Stimulated activated CD8-positive, alpha-beta memory T cell treated with anti-CD3 and anti-CD28 coated beads, Interleukin-4, amount 100 ng/mL, for 1 hour (primary cell): ENCODE measurements around the gene CAP2.

ENCODE experiments used
- DNase-seq, 2 donors: peaks; one replicate each; pipeline ENCODE4 v3.0.0-alpha.2; 2020; ENCODE audit warnings: low read depth in 2 of 2, low spot score in 1 of 2

Gene CAP2, protein sequence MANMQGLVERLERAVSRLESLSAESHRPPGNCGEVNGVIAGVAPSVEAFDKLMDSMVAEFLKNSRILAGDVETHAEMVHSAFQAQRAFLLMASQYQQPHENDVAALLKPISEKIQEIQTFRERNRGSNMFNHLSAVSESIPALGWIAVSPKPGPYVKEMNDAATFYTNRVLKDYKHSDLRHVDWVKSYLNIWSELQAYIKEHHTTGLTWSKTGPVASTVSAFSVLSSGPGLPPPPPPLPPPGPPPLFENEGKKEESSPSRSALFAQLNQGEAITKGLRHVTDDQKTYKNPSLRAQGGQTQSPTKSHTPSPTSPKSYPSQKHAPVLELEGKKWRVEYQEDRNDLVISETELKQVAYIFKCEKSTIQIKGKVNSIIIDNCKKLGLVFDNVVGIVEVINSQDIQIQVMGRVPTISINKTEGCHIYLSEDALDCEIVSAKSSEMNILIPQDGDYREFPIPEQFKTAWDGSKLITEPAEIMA

DNA sequence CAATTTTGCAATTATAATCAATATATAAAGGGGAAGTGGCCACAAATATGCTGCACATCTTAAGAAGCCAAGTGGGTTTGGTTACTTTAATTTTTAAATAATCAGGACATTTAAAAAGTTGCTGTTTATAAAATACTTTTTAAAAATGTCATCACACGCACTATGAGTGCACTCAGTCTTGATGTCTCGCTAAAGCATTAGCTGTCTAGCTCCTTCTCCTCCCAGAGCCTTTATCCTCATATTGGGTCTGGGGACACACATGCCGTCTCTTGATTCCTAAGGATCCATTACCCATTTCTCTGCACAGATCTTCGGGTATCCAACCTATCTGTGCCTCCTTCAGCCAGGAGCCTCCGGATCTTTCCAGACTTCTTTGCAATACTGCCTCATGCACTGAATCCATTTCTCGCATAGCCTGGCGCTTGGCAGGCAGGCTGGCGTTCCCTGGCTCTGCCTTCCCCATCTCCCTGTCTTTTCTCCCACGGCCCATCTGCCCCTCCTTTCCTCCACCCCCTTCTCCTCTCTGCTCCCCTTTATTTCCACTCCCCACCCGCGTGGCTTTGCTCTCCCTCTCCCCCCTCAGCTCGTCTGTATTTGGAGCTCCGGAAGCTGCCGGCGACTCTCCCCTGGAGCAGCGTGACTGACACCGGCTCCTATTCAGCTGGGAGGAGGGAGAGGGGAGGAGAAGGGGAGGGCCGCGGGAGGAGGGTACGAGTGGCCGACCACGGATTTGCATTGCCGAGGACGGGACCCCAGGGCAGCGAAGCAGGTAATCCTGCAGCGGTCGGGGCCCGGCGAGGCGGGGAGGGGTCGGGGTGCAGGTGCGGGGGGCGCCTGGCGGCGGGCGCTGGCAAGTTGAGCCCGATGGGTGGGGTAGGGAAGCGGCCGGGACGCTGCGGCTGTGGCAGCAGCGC, at the start of gene CAP2:
Gene CAP2, plus strand, starts transcription at position 618 of the 914 bp plus-strand sequence. CDS start 27,961 bp downstream, outside the sequence.
- DNase-seq = no peak

DNA sequence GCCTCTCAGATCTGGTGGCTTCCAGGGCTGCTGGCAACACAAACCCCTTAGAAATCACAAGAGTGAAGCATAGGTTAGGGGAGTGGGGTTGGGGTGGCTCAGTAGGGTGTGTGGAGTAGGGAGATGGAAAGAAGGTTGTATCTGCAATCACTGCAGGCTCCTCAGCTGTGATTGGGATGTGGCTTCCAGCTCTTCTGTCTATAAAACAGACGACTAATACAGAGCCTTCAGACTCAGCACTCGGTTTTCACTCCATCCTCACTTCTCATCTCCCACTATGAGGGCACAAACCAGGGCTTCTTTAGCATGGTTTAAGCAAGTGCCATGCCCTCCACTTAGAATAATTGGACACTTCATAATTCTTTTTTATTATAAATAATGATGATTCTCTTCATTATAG, 46.4 kb upstream of the CAP2 start:
- no peak for DNase-seq

DNA sequence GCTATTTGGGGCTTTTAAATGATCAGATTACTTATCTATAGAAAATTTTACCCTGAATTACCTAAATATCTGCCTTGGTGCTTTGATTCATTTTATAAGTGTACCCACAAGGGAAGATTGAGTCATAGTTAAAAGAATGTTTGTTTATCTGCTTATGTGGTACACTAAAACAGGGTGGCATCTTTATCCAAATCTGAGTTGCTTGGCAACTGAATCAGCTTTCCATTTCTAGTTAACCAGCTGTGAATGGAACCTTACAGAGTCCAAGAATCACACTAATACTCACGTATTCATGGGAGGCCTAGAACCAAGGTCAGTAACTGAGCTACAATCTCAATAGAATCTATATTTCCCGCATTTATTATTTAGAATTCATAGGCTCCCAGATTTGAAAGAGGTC, 44.0 kb upstream of the CAP2 start:
- DNase-seq = no peak

DNA sequence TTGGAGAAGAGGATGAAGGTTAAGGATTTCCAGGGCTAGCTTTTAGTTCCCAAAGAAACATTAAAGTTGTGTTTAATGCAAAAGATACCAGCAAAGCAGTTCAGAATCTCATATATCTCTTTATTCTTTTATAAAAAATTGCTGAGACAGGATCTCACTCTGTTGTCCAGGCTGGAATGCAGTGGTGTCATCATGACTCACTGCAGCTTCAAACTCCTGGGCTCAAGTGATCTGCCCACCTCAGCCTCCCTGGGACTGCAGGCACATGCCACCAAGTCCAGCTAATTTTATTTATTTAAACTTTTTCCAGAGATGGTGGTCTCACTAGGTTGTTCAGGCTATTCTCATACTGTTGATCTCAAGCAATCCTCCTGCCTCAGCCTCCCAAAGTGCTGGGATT, 41.1 kb upstream of the CAP2 start:
- DNase-seq = no peak

DNA sequence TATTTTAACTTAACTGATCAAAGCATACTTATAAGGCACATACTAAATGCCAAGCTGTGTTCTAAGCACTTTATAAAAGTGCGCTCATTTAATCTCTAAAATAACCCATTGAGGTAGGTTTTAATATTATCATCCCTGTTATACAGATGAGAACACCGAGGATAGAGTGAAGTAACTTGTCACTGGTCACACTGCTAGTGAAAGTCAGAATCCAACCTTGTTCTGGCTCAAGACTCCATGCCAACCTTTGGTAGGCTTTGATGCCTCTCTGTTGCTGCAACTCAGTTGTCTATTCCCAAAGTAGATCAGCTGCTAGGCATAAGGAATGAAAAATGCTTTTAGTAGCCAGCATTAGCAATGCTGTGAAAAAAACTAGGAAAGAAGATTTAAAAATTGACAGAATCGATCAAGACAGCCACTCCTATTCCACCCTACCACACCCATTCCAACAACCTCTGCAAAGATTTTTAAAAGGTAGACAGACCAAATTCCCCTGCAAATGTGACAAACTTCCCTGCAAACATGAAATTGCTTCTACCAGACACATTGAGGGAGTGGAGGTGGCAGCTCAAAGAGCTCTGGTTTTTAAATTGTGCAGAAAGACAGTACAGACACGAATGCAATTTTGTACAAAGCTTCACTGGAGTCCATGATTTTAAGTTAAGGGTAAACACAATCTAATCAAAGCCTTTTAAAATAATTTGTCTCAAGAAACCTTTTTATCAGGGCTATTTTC, 39.8 kb upstream of the CAP2 start:
- no peak for DNase-seq

DNA sequence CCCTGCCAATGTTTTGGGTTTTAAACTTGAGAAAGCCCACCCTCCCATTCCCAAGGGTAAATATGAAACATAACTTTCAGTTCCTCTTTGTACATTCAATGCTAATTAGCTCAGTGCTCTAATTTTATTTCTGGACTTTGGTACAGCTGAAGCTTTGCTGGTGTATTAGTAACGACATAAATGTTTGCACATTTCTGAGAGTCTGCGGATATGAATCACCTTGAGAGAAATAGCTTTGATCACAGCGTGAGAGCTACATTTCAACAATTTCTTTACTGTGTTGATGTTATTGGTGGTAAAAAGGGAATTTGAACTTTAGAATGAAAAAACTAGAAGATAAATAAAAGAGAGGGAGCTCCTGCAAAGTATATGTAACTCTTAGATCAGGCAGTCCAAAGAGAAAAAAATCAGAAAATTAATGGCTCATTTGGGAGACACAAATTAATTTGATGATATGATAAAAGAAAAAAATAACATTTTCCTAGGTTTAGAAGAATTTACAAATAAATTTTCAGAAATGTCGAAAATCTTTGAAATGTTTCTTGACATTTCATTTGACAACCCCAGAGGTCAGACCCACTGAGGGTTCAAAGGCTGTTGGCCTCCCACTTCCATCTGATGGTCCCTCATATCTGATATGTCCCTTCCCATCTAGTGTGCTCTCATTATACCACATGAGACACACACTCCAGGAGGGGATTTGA, 38.5 kb upstream of the CAP2 start:
- DNase-seq = no peak

DNA sequence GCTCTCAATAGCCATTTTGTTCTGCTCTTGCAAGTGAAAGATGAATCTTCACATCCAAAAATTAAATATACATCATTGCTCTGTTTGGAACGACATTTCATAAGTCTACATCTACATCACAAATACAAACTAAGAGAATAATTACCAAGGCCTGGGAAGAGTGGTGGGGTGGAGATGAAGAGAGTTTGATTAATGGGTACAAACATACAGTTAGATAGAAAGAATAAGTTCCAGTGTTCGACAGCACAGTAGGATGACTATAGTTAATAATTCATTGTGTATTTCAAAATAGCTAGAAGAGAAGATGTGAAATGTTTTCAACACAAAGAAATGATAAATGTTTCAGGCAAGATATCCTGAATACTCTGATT, 38.0 kb upstream of the CAP2 start:
- no peak for DNase-seq

DNA sequence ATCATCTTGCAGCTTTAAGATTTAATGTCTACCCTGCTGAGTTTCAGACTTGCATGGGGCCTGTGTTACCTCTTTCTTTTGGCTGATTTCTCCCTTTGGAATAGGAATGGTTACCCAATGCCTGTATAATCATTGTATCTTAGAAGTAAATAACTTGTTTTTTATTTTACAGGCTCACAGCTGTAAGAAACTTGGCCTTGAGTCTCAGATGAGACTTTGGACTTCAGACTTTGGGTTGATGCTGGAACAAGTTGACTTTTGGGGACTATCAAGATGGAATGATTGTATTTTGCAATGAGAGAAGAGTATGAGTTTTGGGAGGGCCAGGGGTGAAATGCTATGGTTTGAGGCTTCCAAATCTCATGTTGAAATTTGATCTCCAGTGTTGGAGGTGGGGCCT, 34.9 kb upstream of the CAP2 start:
- DNase-seq = no peak

DNA sequence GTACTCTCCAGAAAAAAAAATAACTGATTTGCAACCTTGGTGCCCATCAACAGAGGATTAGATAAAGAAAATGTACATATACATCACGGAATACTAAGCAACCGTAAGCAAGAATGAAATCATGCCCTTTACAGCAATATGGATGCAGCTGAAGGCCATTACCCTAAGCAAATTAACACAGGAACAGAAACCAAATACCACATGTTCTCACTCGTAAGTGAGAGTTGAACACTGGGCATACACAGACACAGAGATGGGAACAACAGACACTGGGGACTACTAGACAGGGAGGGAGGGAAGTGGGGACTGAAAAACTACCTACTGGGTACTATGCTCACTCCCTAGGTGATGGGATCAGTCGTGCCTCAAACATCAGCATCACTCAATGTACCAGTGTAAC, 32.8 kb upstream of the CAP2 start:
- DNase-seq = no peak

DNA sequence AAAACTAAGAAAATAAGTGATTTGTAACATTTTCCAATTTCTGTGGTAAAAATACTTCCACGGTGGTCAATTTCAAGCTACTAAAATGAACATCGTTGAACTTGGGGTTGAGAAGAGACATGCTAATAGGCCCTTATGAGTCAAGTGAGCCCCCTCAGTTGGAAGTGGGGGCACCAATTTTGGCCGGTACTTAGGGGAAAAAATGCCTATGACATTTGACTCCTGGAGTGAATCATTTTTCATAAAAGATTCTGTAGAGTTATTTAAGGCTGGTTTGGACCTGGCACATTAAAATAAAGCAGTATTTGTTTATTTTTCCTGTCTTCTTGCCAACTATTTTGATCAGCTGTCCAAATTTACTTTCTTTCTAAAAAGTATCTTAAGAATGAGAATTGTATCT, 32.4 kb upstream of the CAP2 start:
- DNase-seq = no peak

DNA sequence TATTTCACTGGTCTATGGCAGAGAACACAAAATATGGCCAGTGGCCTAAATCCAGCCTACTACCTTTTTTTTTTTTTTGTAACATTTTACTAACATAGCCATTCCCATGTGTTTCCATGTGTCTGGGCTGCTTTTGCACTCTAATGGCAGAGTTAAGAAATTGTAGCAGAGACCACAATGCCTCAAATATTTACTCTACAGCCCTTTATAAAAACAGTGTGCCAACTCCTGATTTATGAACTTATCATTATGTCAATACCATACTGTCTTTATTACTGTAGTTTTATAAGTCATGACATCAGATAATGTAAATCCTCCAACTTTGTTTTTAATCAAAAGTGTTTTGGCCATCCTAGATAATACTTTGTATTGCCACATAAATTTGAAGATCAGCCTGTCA, 27.4 kb upstream of the CAP2 start:
- DNase-seq = no peak

DNA sequence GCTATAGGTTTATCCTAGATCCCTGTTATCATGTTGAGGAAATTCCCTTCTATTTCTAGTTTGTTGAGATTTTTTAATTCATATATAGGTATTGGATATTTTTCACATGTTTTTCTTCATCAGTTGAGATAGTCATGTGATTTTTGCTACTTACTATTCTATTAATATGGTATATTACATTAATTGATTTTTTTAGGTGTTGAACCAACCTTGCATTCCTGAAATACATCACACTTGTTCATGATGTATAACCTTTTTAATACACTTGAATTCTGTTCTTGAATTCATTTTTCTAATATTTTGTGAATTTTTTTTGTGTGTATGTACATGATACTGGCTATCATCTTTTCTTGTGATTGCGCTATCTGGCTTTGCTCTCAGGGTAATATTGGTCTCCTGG, 25.5 kb upstream of the CAP2 start:
- no peak for DNase-seq

DNA sequence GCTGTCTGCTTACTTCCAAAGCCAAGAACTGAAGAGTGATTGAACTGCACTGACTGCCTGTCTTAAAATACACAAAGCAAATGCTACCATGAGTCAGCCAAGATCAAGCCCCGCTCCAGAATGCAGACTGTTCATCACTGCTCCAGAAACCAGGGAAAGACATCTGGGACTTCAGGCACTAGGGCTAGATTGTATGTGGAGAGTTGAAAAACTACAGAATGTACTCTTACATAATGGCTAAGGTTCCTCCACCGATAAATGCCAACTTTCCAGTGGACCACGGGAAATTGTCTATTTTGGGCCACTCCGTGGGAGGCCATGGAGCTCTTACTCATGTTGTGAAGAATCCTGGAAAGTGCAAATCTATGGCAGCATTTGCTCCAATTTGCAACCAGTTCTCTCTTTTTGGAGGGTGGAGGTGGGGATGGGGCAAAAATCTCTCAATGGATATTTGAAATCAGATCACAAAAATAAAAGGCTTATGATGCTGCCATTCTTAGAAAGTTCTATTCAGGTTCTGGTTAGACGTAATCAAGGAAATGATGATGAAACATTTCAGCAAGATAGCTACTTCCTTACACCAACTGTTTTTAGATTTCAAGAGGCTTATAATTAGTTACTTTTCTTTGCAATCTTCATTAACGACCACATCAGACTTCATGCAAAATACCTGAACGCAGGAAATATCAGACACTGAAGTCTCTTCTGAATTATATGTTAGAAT, 11.8 kb upstream of the CAP2 start:
- no peak for DNase-seq

DNA sequence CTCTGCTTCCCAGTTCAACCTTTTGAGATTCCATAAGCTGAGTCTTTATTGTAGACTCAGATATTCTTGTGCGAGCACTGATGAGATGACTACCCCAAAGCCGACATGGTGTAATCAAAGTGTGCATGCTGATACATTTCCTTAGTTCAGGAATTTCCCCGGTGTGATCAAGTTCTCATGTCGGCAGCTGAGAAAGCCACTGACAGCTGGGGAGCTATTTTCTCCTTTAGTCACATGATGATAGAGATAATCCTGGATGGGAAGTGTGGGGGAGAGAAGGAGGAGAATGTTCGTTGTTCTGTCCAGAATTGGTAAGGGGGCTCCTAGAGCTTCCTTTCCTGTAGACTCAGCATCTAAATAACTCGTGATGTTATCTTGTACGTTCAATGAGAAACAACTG, 7.7 kb upstream of the CAP2 start:
- no peak for DNase-seq

DNA sequence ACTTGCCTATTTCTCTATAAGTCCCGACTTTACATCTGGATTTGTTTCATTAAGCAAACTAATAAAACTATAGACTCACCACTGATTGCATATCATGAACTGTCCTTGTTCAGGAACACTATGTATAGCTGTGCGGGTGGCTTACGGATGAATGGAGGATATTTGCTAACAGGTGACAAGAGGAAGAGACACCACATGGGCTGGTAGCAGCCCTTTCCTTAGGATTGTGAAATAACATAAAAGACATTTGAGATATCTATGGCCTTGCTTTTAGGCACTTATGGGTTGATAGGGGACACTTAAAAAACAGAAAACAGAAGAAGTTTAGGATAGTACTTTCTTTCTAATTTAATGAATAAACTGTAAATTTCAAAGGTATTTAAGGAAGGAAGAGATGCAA, 5.0 kb upstream of the CAP2 start:
- no peak for DNase-seq

DNA sequence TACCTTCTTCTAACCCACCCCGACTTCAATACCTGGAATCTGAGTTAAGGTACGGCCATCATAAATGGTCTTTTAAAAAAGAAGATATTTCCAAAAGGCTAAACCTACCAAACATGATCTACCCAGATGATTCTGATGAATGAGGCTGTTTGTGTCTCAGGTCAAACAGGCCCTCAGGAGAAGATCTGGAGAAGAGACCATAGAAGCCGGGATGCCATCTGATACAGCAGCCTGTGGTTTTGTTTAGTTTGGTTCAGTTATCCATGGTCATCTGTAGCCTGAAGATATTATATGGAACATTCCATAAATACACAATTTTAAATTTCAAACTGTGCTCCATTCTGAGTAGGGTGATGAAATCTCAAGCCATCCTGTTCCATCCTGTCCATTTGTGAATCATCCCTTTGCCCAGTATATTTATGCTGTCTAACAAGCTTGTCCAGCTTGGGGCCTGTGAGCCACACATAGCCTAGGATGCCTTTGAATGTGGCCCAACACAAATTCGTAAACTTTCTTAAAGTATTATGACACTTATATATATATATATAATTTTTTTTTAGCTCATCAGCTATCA, 4.0 kb upstream of the CAP2 start:
- no peak for DNase-seq

DNA sequence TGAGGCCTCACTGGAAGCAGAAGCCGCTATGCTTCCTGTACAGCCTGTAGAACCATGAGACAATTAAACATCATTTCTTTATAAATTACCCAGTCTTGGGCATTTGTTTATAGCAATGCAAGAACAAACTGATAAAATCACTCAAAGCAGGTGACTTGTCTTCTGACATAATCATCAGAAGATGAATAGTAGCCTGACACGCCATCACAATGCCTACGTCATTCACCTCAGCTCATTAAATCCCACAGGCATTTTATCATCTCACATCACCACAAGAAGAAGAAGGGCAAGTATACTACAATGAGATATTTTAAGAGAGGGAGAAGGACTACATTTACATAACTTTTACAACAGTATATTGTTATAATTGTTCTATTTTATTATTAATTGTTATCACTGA, 3.1 kb upstream of the CAP2 start:
- no peak for DNase-seq

DNA sequence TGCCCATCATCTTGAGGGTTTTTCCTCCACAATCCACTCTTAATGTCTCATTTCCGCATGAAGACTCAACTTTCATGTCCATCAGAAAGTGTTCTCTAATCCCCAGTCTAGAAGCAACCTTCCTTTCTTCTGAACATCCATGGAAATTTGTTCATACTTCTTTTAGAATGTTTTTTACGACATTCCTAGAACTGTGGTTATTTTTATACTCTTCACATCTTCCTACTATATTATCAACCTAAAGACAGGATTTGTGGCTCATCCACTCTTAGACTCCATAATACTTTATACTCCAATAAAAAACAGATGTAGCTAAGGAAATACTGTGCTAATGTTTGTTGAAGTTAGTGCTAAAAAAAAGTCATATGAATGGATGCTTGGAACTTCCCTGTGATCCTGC, 1.4 kb upstream of the CAP2 start:
- DNase-seq = no peak

DNA sequence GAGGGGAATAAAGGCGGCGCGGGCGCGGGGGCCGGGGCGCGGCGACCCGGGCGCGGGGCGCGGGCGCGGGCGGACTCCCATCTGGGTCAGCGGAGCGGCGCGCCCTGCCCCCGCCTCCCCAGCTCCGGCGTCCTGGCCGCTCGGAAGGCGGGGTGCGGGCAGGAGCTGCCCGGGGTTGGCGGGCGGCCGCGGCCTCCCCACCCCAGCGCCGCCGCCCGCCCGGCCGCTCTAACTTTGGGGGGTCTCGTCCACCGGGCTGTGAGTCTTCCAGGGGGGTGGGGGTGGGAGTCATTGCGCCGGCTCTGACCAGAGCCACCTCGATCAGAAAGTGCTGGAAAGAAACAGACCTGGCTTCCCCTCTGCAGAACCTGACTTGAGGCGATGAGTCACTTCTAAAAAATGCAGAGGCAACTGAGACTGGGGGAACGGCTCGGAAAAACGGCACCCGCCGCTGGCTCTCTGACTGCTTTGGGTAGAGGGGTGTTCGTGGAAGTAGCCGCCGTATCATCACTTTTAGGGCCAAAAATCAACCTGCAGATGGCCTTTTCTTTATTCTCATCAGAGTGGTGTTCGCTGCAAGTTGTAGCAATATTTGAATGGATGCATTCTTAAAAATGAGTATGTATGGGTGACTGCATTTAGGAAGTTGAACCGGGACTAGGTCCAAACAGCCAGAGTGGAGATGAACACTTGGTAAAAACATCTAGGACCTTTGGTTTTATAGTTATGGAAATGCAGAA, 667 bp downstream of the CAP2 start:
- no peak for DNase-seq
